GM12865 (cell line): Measurements from ENCODE around the gene SLFN11.

Experiments used
- DNase-seq: peaks from one replicate; pipeline ENCODE4 v3.0.0; 2010; ENCODE audit warnings: low read depth
- H3K4me3 ChIP-seq: 2 replicates; pipeline ENCODE4 v1.5.1; 2011; ENCODE audit warnings: mild to moderate bottlenecking, low read depth, low read length, control low read depth
- CTCF ChIP-seq: IDR thresholded peaks from 2 replicates; pipeline ENCODE4 v1.5.1; 2011; ENCODE audit warnings: low read length, control low read depth, low read depth, inconsistent platforms; ENCODE audit not compliant: insufficient read depth; ENCODE audit errors: missing control alignments

The SLFN11 gene

GRCh38 chr17:35352284-35352683 lies 21.1 kb downstream of the SLFN11 start:
- no peak for TF ChIP-seq CTCF
- H3K4me3 ChIP-seq = no peak overlapping the region
- DNase-seq = no peak

GRCh38 chr17:35350493-35350892 lies 22.9 kb downstream of the SLFN11 start:
- no peak for DNase-seq
- no peak overlapping the region for H3K4me3 ChIP-seq
- TF ChIP-seq CTCF = no peak

DNA sequence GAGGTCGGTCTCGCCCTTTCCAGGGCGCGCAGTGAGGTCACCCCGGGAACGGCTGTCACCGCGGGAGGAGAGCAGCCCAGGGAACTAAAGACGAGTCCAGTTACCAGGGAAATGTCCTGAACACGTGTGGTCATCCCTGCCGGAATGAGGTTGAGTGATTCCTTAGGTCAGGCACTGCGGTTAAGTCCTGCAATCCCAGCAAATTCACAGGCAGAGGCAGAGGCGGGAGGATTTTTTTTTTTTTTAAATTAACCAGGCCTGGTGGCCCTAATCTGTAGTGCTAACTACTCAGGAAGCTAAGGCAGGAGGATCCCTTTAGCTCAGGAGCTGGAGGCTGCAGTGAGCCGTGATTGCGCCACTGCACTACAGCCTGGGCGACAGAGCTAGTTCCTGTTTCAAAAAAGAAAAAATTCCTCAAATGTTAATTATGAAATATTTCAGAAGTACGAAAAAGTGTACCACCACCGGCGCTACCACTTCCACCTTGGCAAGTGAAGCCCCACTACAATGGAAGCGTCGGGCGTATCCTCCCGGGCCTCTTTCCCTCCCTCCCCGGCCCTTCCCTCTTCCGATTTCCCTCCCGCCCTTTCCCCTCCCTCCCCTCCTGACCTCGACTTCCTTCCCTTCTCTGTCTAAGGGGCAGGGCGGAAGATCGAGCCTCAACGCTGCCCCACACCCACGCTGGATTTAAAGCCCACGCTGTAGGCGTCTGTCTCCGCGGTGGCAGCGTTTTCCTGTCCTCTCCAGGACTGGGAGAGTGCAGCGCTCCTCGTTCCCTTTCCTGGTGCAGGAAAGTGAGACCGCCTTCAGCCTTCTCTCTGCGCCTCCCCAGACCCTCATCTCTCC lies 27.3 kb downstream of the SLFN11 start:
- H3K4me3 ChIP-seq = peak overlapping the region; percentile 37
- TF ChIP-seq CTCF = no peak
- DNase-seq = no peak

GRCh38 chr17:35345445-35345925 lies 27.9 kb downstream of the SLFN11 start:
- TF ChIP-seq CTCF = no peak
- DNase-seq = no peak
- no peak overlapping the region for H3K4me3 ChIP-seq

GRCh38 chr17:35344262-35344661 lies 29.2 kb downstream of the SLFN11 start:
- DNase-seq = no peak
- TF ChIP-seq CTCF = no peak
- no peak overlapping the region for H3K4me3 ChIP-seq

DNA sequence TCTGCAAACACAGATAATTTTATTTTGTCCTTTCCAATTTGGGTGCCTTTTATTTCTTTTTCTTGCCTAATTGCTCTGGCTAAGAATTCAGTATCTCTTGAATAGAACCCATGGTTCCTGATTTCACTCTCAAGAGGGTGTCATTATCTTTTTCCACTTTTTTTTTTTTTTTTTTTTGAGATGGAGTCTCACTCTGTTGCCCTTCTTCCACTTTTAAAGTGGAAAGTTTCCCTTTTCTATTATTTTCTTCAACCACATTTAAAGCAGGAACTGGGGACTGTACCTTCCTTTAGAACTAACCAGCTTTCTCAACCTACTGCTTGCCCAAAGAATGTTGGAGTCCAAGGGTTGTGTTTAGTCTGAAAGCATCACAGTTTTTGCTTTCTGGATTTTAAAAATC lies 31.1 kb downstream of the SLFN11 start:
- no peak for DNase-seq
- no peak for TF ChIP-seq CTCF
- H3K4me3 ChIP-seq = no peak overlapping the region
